NCI-H2107 treated with DMSO at 0.1 percent for 48 hours (cell line): Measurements from ENCODE around the gene PPP1R13B.
"Not testable (repeated sequence)": the region's sequence is repeated elsewhere in the genome, so short reads cannot be mapped to it uniquely, and the experiment has no call there.

ENCODE experiments used
- DNase-seq: peaks from one replicate; lab custom pipeline; 2025; ENCODE audit not compliant: unreplicated experiment; lab: John Stamatoyannopoulos, UW

The PPP1R13B gene

GRCh38 chr14:103861413-103862392, 14.3 kb upstream of the PPP1R13B start:
- no peak for DNase-seq

GRCh38 chr14:103859416-103860202, 12.2 kb upstream of the PPP1R13B start:
- no peak for DNase-seq

GRCh38 chr14:103858063-103858781, 10.8 kb upstream of the PPP1R13B start:
- no peak for DNase-seq

- no peak for DNase-seq
These were observed 9.9 kb upstream of the PPP1R13B start for GRCh38 chr14:103857256-103857655.

GRCh38 chr14:103856607-103857006, 9.2 kb upstream of the PPP1R13B start:
- DNase-seq = no peak

GRCh38 chr14:103856105-103856504, 8.7 kb upstream of the PPP1R13B start:
- DNase-seq = no peak

- DNase-seq = no peak
These were observed 8.3 kb upstream of the PPP1R13B start for GRCh38 chr14:103855734-103856095.

- peak; percentile 72 for DNase-seq
These were observed 7.7 kb upstream of the PPP1R13B start for GRCh38 chr14:103854822-103855733.

GRCh38 chr14:103854017-103854808, 6.8 kb upstream of the PPP1R13B start:
- DNase-seq = no peak

GRCh38 chr14:103849151-103849886, 1.9 kb upstream of the PPP1R13B start:
- no peak for DNase-seq

- no peak for DNase-seq
These were observed 1.1 kb upstream of the PPP1R13B start for GRCh38 chr14:103848175-103849077.

- no peak for DNase-seq
These were observed 578 bp downstream of the PPP1R13B start for GRCh38 chr14:103846543-103847450.

- DNase-seq = no peak
These were observed 1.3 kb downstream of the PPP1R13B start for GRCh38 chr14:103846097-103846496.

- no peak for DNase-seq
These were observed 2.0 kb downstream of the PPP1R13B start for GRCh38 chr14:103845327-103845726.

GRCh38 chr14:103841265-103841664, 6.1 kb downstream of the PPP1R13B start:
- DNase-seq = not testable (repeated sequence)

- no peak for DNase-seq
These were observed 7.4 kb downstream of the PPP1R13B start for GRCh38 chr14:103840014-103840413.

GRCh38 chr14:103839579-103839978, 7.8 kb downstream of the PPP1R13B start:
- DNase-seq = no peak
